ENCODE results near the gene ZNF615. TPM values are rescaled to one million over a fixed set of nuclear protein-coding genes. Genes with fewer than 3 reads are reported as not detected.
"Not testable (repeated sequence)": the region's sequence is repeated elsewhere in the genome, so short reads cannot be mapped to it uniquely, and the experiment has no call there.

ZNF615 gene
- total and polyA plus RNA-seq, 2 of the 4 experiments (the other 2 are of a cell fraction), result 2.0 to 10.9 TPM

- H2BK120ac ChIP-seq (ENCODE audit: low read depth, low read length), result no peak overlapping the region
- peaks cover 6 to 35% of the 10 kb centered on the region in 2 experiments for H3K79me1 ChIP-seq (ENCODE audit: low read depth in 1 of 2, low read length in 2 of 2)
- H3K23ac ChIP-seq (ENCODE audit: low read depth, low read length), result no peak overlapping the region
- H3K56ac ChIP-seq (ENCODE audit: extremely low read depth, insufficient read depth, low read length), result no peak overlapping the region
- H4K5ac ChIP-seq (ENCODE audit: low read depth, low read length), result no peak overlapping the region
- H3K9ac ChIP-seq (ENCODE audit: low read depth, low read length), result no peak overlapping the region
- no CpG with 5 or more reads among the region's 3 CpGs for WGBS, 2 experiments (ENCODE audit: extremely low coverage in 2 of 2, insufficient read length in 1 of 2)
- intact Hi-C loops (cut with micrococcal nuclease), result no loop called here
- no peak overlapping the region for H4K91ac ChIP-seq (ENCODE audit: insufficient read depth, low read depth, low read length)
- no peak overlapping the region for H3K4me3 ChIP-seq (ENCODE audit: insufficient read depth, low read depth, low read length)
- ATAC-seq (ENCODE audit: low read depth) (no peak), DNase-seq (no peak)
- no peak overlapping the region for H2BK20ac ChIP-seq (ENCODE audit: low read depth, low read length)
- no peak overlapping the region for H3K4me2 ChIP-seq (ENCODE audit: low read depth, low read length)
- H3K36me3 ChIP-seq (ENCODE audit: control insufficient read depth, insufficient read depth, low read length), result peaks cover 37% of the 10 kb centered on the region
- H3K4ac ChIP-seq (ENCODE audit: low read depth, low read length), result no peak overlapping the region
- no peak overlapping the region for H2AK5ac ChIP-seq (ENCODE audit: low read depth, low read length)
- H3K18ac ChIP-seq (ENCODE audit: low read depth, low read length), result no peak overlapping the region
- H3K9me1 ChIP-seq (ENCODE audit: insufficient read depth, low read length), result no peaks in the 10 kb centered on the region
- H2BK5ac ChIP-seq (ENCODE audit: low read depth, low read length, poor library complexity, severe bottlenecking), result no peak overlapping the region
- no peak overlapping the region for H3K27ac ChIP-seq (ENCODE audit: insufficient read depth, low read length)
- TF ChIP-seq SMC3 (IDR thresholded peaks at IDR 0.05; ENCODE audit: low read depth, low read length), result no peak
- TF ChIP-seq RCOR1 (IDR thresholded peaks at IDR 0.05; ENCODE audit: insufficient replicate concordance, low read length), result no peak
- TF ChIP-seq CEBPB (IDR thresholded peaks at IDR 0.05; ENCODE audit: low read depth, low read length), result no peak
- TF ChIP-seq MXI1 (IDR thresholded peaks at IDR 0.05; ENCODE audit: borderline replicate concordance, low read depth, low read length), result no peak
- no peaks in the 10 kb centered on the region for H4K20me1 ChIP-seq (ENCODE audit: insufficient read depth, low read length)
- ChIA-PET CTCF (no interaction called here), POLR2A (ENCODE audit: unreplicated experiment) (no interaction called here)
- no TSS peak for BruUV-seq (replicated peaks)
- dilution Hi-C loops (cut with HindIII; ENCODE audit: low sequenced_read_pairs, unreplicated experiment), result no loop called here
- no peak overlapping the region for H2AFZ ChIP-seq (replicated peaks; ENCODE audit: low read length, poor library complexity)
- H3K9me3 ChIP-seq (ENCODE audit: control insufficient read depth, insufficient read depth, low read length), result peaks cover 63% of the 10 kb centered on the region
- no peak overlapping the region for H3K14ac ChIP-seq (replicated peaks; ENCODE audit: low read depth, low read length)
- in situ Hi-C loops (cut with MboI; ENCODE audit: low sequenced_read_pairs), result no loop called here
- H3K4me1 ChIP-seq (ENCODE audit: control insufficient read depth, insufficient read depth, low read length), result no peaks in the 10 kb centered on the region
- H2AK9ac ChIP-seq (replicated peaks; ENCODE audit: low read depth, low read length, poor library complexity), result no peak overlapping the region
- no peaks in the 10 kb centered on the region for H3K27me3 ChIP-seq (ENCODE audit: control insufficient read depth, insufficient read depth, low read length)
- H4K8ac ChIP-seq (ENCODE audit: low read depth in 2 of 2, low read length in 2 of 2), result no peak overlapping the region
- no peak overlapping the region for H2BK15ac ChIP-seq (ENCODE audit: low read depth, low read length)
Measured at GRCh38 chr19:51976852-51977251, 31.2 kb downstream of the ZNF615 start.

DNA sequence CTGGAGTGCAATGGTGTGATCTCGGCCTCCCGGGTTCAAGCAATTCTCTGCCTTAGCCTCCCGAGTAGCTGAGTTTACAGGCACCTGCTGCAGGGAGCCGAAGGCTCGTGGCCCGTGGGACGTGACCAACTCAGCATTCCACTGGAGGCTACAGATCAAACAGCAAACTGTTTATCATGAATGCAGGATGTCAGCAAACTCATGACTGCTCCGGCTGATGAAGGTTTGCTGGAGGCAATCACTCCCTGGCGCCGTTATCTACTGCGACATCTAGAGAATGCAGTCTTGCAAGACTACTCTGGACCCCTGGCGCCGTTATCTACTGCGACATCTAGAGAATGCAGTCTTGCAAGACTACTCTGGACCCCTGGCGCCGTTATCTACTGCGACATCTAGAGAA is 32.2 kb downstream of the ZNF615 start:
- dilution Hi-C loops (cut with HindIII; ENCODE audit: low sequenced_read_pairs, unreplicated experiment); CTCF ChIA-PET; H3K4me1 ChIP-seq (ENCODE audit: control insufficient read depth, insufficient read depth, low read length): not testable (repeated sequence)

More for the DNA sequence above, 32.2 kb downstream of the ZNF615 start:
- H4K91ac ChIP-seq (ENCODE audit: insufficient read depth, low read depth, low read length); H2AFZ ChIP-seq (replicated peaks; ENCODE audit: low read length, poor library complexity); H2BK5ac ChIP-seq (ENCODE audit: low read depth, low read length, poor library complexity, severe bottlenecking); ATAC-seq (ENCODE audit: low read depth); H3K4me3 ChIP-seq (ENCODE audit: insufficient read depth, low read depth, low read length); H3K9ac ChIP-seq (ENCODE audit: low read depth, low read length); H2BK20ac ChIP-seq (ENCODE audit: low read depth, low read length); H3K4ac ChIP-seq (ENCODE audit: low read depth, low read length); intact Hi-C loops (cut with micrococcal nuclease); DNase-seq; BruUV-seq (replicated peaks); H2AK9ac ChIP-seq (replicated peaks; ENCODE audit: low read depth, low read length, poor library complexity); H3K18ac ChIP-seq (ENCODE audit: low read depth, low read length); H2BK15ac ChIP-seq (ENCODE audit: low read depth, low read length); H3K27ac ChIP-seq (ENCODE audit: insufficient read depth, low read length); H3K9me1 ChIP-seq (ENCODE audit: insufficient read depth, low read length); H3K56ac ChIP-seq (ENCODE audit: extremely low read depth, insufficient read depth, low read length); H4K5ac ChIP-seq (ENCODE audit: low read depth, low read length); H3K4me2 ChIP-seq (ENCODE audit: low read depth, low read length); H4K20me1 ChIP-seq (ENCODE audit: insufficient read depth, low read length); H4K8ac ChIP-seq (ENCODE audit: low read depth in 2 of 2, low read length in 2 of 2); POLR2A ChIA-PET (ENCODE audit: unreplicated experiment); H2AK5ac ChIP-seq (ENCODE audit: low read depth, low read length); H2BK120ac ChIP-seq (ENCODE audit: low read depth, low read length); H3K23ac ChIP-seq (ENCODE audit: low read depth, low read length); in situ Hi-C loops (cut with MboI; ENCODE audit: low sequenced_read_pairs); H3K27me3 ChIP-seq (ENCODE audit: control insufficient read depth, insufficient read depth, low read length); H3K14ac ChIP-seq (replicated peaks; ENCODE audit: low read depth, low read length): not testable (repeated sequence)
- H3K36me3 ChIP-seq (ENCODE audit: control insufficient read depth, insufficient read depth, low read length), result peaks cover 39% of the 10 kb centered on the region
- H3K9me3 ChIP-seq (ENCODE audit: control insufficient read depth, insufficient read depth, low read length), result peaks cover 68% of the 10 kb centered on the region
- WGBS, 2 experiments (ENCODE audit: extremely low coverage in 2 of 2, insufficient read length in 1 of 2), result 93% methylated on average over 3 of the region's 17 CpGs; no CpG with 5 or more reads in 1 of the 2 experiments
- H3K79me1 ChIP-seq (ENCODE audit: low read depth in 1 of 2, low read length in 2 of 2), result peaks cover 6 to 37% of the 10 kb centered on the region in 2 experiments

Measured in IMR-90 (cell line).